Loucy (cell line): ENCODE measurements around the gene SLC23A3.

ENCODE experiments used
- H2AFZ ChIP-seq: fragments of 200-600 bp; sonication (generic); 2 replicates; pipeline ENCODE4 v1.6.0; 2016; ENCODE audit warnings: antibody characterized with exemption, mild to moderate bottlenecking, low read length, moderate library complexity
- H3F3A ChIP-seq: fragments of 200-600 bp; 2 replicates; pipeline ENCODE4 v1.6.0; 2016; ENCODE audit warnings: antibody characterized with exemption, low read depth, mild to moderate bottlenecking
- H3K27me3 ChIP-seq: fragments of 200-600 bp; sonication (generic); 2 replicates; pipeline ENCODE4 v1.6.1; 2014; ENCODE audit warnings: low read length, mild to moderate bottlenecking; ENCODE audit not compliant: insufficient read depth, poor library complexity, severe bottlenecking
- H3K36me3 ChIP-seq: fragments of 200-600 bp; sonication (generic); 2 replicates; pipeline ENCODE4 v1.6.1; 2016; ENCODE audit warnings: low read length; ENCODE audit not compliant: insufficient read depth
- H3K4me1 ChIP-seq: fragments of 200-600 bp; sonication (generic); 2 replicates; pipeline ENCODE4 v1.5.1; 2014; ENCODE audit warnings: low read length, mild to moderate bottlenecking; ENCODE audit not compliant: insufficient read depth, poor library complexity, severe bottlenecking
- H3K4me2 ChIP-seq: fragments of 200-600 bp; sonication (generic); 2 replicates; pipeline ENCODE4 v1.6.0; 2014; ENCODE audit warnings: antibody characterized with exemption, low read length, low read depth, mild to moderate bottlenecking; ENCODE audit not compliant: poor library complexity, severe bottlenecking
- H3K4me3 ChIP-seq: fragments of 200-600 bp; sonication (generic); 2 replicates; pipeline ENCODE4 v1.5.1; 2014; ENCODE audit warnings: low read length, mild to moderate bottlenecking, mixed read lengths; ENCODE audit not compliant: poor library complexity, severe bottlenecking
- H3K79me2 ChIP-seq: fragments of 200-600 bp; sonication (generic); 2 replicates; pipeline ENCODE4 v1.6.1; 2014; ENCODE audit warnings: low read length; ENCODE audit not compliant: insufficient read depth
- H3K9ac ChIP-seq: fragments of 200-600 bp; sonication (generic); 2 replicates; pipeline ENCODE4 v1.6.0; 2014; ENCODE audit warnings: mild to moderate bottlenecking, low read depth, low read length, moderate library complexity; ENCODE audit not compliant: poor library complexity, severe bottlenecking
- H3K9me2 ChIP-seq: fragments of 200-600 bp; sonication (generic); replicated peaks from 2 replicates; pipeline ENCODE4 v1.6.1; 2016; ENCODE audit warnings: low read depth, low read length, mixed read lengths
- H3K9me3 ChIP-seq: fragments of 200-600 bp; sonication (generic); 2 replicates; pipeline ENCODE4 v1.6.1; 2014; ENCODE audit warnings: mild to moderate bottlenecking, antibody characterized with exemption, low read length, low read depth; ENCODE audit not compliant: insufficient read depth
- H4K20me1 ChIP-seq: fragments of 200-600 bp; sonication (generic); 2 replicates; pipeline ENCODE4 v1.6.0; 2014; ENCODE audit warnings: antibody characterized with exemption, low read length, mild to moderate bottlenecking; ENCODE audit not compliant: insufficient read depth, poor library complexity, severe bottlenecking
- EZH2phosphoT487 ChIP-seq: fragments of 200-600 bp; IDR thresholded peaks from 2 replicates; pipeline ENCODE4 v1.6.1; 2018; ENCODE audit warnings: antibody characterized with exemption, mild to moderate bottlenecking, moderate library complexity, borderline replicate concordance
- TF ChIP-seq, protein P1 (sequence below): fragments of 200-600 bp; sonication (generic); conservative IDR thresholded peaks from 2 replicates; pipeline ENCODE4 v1.5.1; 2014; ENCODE audit warnings: mild to moderate bottlenecking, antibody characterized with exemption, low read length

SLC23A3 gene

DNA sequence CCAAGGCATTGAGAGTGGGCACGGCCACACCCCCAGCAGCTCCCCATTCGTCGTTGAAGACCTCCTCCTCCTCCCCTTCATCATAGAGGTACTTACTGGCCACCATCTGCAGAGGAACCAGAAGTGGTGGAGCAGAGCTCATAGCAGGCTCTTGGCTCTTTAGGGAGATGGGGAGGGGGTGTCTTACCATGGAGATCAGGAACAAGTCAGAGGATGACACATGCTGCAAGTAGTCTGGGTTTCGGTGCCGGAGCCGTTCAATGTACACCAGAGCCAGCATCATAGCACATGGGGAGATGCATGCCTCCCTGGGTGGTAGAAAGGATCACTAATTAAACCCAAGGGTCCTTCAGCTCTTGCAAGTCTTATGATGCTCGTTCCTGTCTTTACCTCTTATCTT, 5.0 kb upstream of the SLC23A3 start:
- H3K9ac ChIP-seq = peak overlapping the region; percentile 13
- no peak for TF ChIP-seq EZH2phosphoT487
- TF ChIP-seq, protein P1, sequence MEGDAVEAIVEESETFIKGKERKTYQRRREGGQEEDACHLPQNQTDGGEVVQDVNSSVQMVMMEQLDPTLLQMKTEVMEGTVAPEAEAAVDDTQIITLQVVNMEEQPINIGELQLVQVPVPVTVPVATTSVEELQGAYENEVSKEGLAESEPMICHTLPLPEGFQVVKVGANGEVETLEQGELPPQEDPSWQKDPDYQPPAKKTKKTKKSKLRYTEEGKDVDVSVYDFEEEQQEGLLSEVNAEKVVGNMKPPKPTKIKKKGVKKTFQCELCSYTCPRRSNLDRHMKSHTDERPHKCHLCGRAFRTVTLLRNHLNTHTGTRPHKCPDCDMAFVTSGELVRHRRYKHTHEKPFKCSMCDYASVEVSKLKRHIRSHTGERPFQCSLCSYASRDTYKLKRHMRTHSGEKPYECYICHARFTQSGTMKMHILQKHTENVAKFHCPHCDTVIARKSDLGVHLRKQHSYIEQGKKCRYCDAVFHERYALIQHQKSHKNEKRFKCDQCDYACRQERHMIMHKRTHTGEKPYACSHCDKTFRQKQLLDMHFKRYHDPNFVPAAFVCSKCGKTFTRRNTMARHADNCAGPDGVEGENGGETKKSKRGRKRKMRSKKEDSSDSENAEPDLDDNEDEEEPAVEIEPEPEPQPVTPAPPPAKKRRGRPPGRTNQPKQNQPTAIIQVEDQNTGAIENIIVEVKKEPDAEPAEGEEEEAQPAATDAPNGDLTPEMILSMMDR = no peak

GRCh38 chr2:219174146-219174545, 4.3 kb upstream of the SLC23A3 start:
- H3F3A ChIP-seq = peaks cover 9% of the 10 kb centered on the region; the same call in 1 of the 2 replicates
- peaks cover 3% of the 10 kb centered on the region; the same call in 1 of the 2 replicates for H3K36me3 ChIP-seq
- H3K9me2 ChIP-seq = no peaks in the 10 kb centered on the region
- no peak overlapping the region for H2AFZ ChIP-seq
- TF ChIP-seq EZH2phosphoT487 = no peak
- TF ChIP-seq, protein P1 = no peak
- no peaks in the 10 kb centered on the region for H3K9me3 ChIP-seq
- peaks cover 32% of the 10 kb centered on the region for H3K79me2 ChIP-seq
- H3K9ac ChIP-seq = peak overlapping the region; percentile 13
- no peaks in the 10 kb centered on the region for H3K27me3 ChIP-seq
- H3K4me1 ChIP-seq = peaks cover 20% of the 10 kb centered on the region
- peaks cover 22% of the 10 kb centered on the region for H4K20me1 ChIP-seq
- H3K4me2 ChIP-seq = peak overlapping the region; percentile 92
- H3K4me3 ChIP-seq = no peak overlapping the region

More for the DNA sequence above, 5.0 kb upstream of the SLC23A3 start:
- H3K4me2 ChIP-seq = peak overlapping the region; percentile 92
- H3K79me2 ChIP-seq = peaks cover 39% of the 10 kb centered on the region
- peaks cover 26% of the 10 kb centered on the region for H3K4me1 ChIP-seq
- H3F3A ChIP-seq = peaks cover 9% of the 10 kb centered on the region; the same call in 1 of the 2 replicates
- H3K9me3 ChIP-seq = no peaks in the 10 kb centered on the region
- no peak overlapping the region for H2AFZ ChIP-seq
- peaks cover 3% of the 10 kb centered on the region; the same call in 1 of the 2 replicates for H3K36me3 ChIP-seq
- H3K27me3 ChIP-seq = no peaks in the 10 kb centered on the region
- peaks cover 28% of the 10 kb centered on the region for H4K20me1 ChIP-seq
- H3K9me2 ChIP-seq = no peaks in the 10 kb centered on the region
- peak overlapping the region; percentile 43 for H3K4me3 ChIP-seq

- Histone ChIP-seq H3F3A (peaks cover 9% of the 10 kb centered on the region; the same call in 1 of the 2 replicates), H4K20me1 (peaks cover 13% of the 10 kb centered on the region), H3K9ac (no peak overlapping the region), H3K79me2 (peaks cover 25% of the 10 kb centered on the region), H3K4me3 (no peak overlapping the region), H3K36me3 (peaks cover 3% of the 10 kb centered on the region; the same call in 1 of the 2 replicates), H3K4me2 (no peak overlapping the region), H3K9me3 (no peaks in the 10 kb centered on the region), H3K4me1 (peaks cover 14% of the 10 kb centered on the region), H3K27me3 (no peaks in the 10 kb centered on the region), H2AFZ (no peak overlapping the region), H3K9me2 (no peaks in the 10 kb centered on the region)
- TF ChIP-seq EZH2phosphoT487 = no peak
- TF ChIP-seq, protein P1 = no peak
Measured at GRCh38 chr2:219173176-219173575, 3.3 kb upstream of the SLC23A3 start.
